ENCODE measurements around the gene DGKA. TPM values are rescaled to one million over a fixed set of nuclear protein-coding genes. Genes with fewer than 3 reads are reported as not detected.

Gene DGKA
- total and polyA plus RNA-seq, 2 of the 13 experiments (the other 11 are each of a cell fraction or from before 2014, with no cell fraction given): 2.4 to 5.4 TPM

DNA sequence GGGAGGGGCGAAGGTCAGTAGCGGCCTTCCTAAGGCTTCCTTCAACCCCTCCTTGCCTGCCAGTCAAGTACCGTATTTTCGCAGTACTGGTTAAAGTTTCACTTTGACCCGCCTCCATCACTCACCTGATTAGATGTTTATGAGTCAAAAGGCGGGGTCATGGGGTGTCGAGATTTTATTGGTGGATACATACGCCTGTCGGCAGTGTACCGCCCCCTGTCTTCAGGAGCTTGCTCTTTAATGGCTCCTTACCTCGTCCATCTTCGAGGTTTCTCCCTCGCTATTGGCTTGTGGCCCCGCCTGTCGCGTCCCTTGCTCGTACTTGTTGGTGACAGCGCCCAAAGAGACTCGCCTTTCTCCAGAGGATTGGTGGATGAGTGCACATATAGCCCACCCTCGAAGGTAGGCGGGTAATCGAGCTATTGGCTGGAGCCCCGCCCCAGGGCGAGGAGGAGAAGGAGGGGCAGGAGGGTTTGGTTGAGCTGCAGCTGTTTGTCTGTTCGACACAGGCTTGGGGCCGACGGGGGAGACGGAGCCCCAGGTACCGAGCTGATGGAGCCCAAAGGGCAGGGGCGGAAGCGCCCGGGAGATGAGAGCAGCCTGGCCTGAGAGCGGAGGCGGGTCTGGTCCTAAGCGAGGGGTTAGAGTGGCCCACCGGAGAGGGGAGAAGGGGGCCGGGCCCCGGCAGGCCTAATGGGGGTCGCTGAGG lies 42.8 kb downstream of the DGKA start, which contains the start of gene RAB5B (continued):
- TF ChIP-seq, protein P1, sequence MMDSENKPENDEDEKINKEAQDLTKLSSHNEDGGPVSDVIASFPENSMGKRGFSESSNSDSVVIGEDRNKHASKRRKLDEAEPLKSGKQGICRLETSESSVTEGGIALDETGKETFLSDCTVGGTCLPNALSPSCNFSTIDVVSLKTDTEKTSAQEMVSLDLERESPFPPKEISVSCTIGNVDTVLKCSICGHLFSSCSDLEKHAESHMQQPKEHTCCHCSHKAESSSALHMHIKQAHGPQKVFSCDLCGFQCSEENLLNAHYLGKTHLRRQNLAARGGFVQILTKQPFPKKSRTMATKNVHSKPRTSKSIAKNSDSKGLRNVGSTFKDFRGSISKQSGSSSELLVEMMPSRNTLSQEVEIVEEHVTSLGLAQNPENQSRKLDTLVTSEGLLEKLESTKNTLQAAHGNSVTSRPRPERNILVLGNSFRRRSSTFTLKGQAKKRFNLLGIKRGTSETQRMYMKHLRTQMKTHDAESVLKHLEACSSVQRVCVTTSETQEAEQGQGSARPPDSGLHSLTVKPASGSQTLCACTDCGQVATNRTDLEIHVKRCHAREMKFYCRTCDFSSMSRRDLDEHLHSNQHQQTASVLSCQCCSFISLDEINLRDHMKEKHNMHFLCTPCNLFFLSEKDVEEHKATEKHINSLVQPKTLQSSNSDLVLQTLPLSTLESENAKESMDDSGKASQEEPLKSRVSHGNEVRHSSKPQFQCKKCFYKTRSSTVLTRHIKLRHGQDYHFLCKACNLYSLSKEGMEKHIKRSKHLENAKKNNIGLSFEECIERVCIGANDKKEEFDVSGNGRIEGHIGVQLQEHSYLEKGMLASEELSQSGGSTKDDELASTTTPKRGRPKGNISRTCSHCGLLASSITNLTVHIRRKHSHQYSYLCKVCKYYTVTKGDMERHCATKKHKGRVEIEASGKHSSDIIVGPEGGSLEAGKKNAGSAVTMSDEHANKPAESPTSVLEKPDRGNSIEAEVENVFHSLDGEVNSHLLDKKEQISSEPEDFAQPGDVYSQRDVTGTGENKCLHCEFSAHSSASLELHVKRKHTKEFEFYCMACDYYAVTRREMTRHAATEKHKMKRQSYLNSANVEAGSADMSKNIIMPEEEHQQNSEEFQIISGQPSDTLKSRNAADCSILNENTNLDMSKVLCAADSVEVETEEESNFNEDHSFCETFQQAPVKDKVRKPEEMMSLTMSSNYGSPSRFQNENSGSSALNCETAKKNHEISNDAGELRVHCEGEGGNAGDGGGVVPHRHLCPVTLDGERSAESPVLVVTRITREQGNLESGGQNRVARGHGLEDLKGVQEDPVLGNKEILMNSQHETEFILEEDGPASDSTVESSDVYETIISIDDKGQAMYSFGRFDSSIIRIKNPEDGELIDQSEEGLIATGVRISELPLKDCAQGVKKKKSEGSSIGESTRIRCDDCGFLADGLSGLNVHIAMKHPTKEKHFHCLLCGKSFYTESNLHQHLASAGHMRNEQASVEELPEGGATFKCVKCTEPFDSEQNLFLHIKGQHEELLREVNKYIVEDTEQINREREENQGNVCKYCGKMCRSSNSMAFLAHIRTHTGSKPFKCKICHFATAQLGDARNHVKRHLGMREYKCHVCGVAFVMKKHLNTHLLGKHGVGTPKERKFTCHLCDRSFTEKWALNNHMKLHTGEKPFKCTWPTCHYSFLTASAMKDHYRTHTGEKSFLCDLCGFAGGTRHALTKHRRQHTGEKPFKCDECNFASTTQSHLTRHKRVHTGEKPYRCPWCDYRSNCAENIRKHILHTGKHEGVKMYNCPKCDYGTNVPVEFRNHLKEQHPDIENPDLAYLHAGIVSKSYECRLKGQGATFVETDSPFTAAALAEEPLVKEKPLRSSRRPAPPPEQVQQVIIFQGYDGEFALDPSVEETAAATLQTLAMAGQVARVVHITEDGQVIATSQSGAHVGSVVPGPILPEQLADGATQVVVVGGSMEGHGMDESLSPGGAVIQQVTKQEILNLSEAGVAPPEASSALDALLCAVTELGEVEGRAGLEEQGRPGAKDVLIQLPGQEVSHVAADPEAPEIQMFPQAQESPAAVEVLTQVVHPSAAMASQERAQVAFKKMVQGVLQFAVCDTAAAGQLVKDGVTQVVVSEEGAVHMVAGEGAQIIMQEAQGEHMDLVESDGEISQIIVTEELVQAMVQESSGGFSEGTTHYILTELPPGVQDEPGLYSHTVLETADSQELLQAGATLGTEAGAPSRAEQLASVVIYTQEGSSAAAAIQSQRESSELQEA (CRISPR knock-in tag; IDR thresholded peaks at IDR 0.05; ENCODE audit: not compliant biosample characterization): peak; percentile 88
- TF ChIP-seq, protein P2, sequence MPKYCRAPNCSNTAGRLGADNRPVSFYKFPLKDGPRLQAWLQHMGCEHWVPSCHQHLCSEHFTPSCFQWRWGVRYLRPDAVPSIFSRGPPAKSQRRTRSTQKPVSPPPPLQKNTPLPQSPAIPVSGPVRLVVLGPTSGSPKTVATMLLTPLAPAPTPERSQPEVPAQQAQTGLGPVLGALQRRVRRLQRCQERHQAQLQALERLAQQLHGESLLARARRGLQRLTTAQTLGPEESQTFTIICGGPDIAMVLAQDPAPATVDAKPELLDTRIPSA (CRISPR knock-in tag; IDR thresholded peaks at IDR 0.05; ENCODE audit: borderline replicate concordance): no peak; the same call in 1 of the 2 replicates
- TF ChIP-seq HMGA1 (CRISPR knock-in tag; conservative IDR thresholded peaks at IDR 0.05) (no peak), ZNF205 (CRISPR knock-in tag; IDR thresholded peaks at IDR 0.05) (0 out of 2 replicates have a peak, but pooled peaks have one; percentile 33), ZNF777 (CRISPR knock-in tag; IDR thresholded peaks at IDR 0.05) (no peak), PHF5A (CRISPR knock-in tag; IDR thresholded peaks at IDR 0.05; ENCODE audit: low read depth, unreplicated experiment) (peak; percentile 25), NFATC3 (CRISPR knock-in tag; IDR thresholded peaks at IDR 0.05) (no peak), CHD4 (IDR thresholded peaks at IDR 0.05; ENCODE audit: borderline replicate concordance, low read length) (peak; percentile 26; the same call in 1 of the 2 replicates), ZKSCAN1 (IDR thresholded peaks at IDR 0.05; ENCODE audit: low read length) (no peak)
- TF ChIP-seq, protein P3, sequence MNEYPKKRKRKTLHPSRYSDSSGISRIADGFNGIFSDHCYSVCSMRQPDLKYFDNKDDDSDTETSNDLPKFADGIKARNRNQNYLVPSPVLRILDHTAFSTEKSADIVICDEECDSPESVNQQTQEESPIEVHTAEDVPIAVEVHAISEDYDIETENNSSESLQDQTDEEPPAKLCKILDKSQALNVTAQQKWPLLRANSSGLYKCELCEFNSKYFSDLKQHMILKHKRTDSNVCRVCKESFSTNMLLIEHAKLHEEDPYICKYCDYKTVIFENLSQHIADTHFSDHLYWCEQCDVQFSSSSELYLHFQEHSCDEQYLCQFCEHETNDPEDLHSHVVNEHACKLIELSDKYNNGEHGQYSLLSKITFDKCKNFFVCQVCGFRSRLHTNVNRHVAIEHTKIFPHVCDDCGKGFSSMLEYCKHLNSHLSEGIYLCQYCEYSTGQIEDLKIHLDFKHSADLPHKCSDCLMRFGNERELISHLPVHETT (CRISPR knock-in tag; conservative IDR thresholded peaks at IDR 0.05): no peak
- TF ChIP-seq, protein P4, sequence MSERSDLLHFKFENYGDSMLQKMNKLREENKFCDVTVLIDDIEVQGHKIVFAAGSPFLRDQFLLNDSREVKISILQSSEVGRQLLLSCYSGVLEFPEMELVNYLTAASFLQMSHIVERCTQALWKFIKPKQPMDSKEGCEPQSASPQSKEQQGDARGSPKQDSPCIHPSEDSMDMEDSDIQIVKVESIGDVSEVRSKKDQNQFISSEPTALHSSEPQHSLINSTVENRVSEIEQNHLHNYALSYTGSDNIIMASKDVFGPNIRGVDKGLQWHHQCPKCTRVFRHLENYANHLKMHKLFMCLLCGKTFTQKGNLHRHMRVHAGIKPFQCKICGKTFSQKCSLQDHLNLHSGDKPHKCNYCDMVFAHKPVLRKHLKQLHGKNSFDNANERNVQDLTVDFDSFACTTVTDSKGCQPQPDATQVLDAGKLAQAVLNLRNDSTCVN (CRISPR knock-in tag; IDR thresholded peaks at IDR 0.05; ENCODE audit: borderline replicate concordance): peak; percentile 80; the same call in 1 of the 2 replicates
- TF ChIP-seq, protein P5, sequence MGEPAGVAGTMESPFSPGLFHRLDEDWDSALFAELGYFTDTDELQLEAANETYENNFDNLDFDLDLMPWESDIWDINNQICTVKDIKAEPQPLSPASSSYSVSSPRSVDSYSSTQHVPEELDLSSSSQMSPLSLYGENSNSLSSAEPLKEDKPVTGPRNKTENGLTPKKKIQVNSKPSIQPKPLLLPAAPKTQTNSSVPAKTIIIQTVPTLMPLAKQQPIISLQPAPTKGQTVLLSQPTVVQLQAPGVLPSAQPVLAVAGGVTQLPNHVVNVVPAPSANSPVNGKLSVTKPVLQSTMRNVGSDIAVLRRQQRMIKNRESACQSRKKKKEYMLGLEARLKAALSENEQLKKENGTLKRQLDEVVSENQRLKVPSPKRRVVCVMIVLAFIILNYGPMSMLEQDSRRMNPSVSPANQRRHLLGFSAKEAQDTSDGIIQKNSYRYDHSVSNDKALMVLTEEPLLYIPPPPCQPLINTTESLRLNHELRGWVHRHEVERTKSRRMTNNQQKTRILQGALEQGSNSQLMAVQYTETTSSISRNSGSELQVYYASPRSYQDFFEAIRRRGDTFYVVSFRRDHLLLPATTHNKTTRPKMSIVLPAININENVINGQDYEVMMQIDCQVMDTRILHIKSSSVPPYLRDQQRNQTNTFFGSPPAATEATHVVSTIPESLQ (CRISPR knock-in tag; conservative IDR thresholded peaks at IDR 0.05): no peak; the same call in 1 of the 2 replicates
